ENCODE data around the gene NAALADL2.
A peak's percentile ranks its signal among the peaks of the same experiment; 100 is the strongest.
"Not testable (repeated sequence)": the region's sequence is repeated elsewhere in the genome, so short reads cannot be mapped to it uniquely, and the experiment has no call there.

NAALADL2 gene

DNA sequence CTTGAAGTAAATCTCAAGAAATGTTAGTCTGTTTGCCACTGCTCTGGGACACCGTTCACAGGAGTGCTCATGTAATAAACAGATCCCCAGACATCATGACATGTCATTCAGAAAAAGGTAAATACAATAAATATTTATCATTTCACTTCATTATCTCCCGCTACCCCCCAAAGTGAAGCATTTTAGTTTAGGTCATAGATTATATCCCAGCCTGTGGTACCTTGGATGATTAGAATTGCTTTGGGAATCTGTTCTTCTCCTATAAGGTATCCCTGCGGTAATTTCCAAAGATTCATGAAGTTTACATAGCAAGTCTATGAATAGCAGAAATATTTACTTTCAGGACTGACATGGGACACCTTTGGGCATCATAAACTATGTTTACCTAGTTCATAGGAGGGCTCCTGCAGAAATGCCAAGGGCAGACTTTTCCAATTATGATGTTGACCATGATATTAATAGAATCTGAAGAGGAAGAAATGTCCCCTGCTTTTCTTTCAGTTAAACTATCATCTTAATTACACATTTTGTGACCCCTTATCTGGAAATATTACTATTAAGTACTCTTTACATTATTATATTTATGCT lies 268.0 kb downstream of the NAALADL2 start:
- TF ChIP-seq, protein P1, sequence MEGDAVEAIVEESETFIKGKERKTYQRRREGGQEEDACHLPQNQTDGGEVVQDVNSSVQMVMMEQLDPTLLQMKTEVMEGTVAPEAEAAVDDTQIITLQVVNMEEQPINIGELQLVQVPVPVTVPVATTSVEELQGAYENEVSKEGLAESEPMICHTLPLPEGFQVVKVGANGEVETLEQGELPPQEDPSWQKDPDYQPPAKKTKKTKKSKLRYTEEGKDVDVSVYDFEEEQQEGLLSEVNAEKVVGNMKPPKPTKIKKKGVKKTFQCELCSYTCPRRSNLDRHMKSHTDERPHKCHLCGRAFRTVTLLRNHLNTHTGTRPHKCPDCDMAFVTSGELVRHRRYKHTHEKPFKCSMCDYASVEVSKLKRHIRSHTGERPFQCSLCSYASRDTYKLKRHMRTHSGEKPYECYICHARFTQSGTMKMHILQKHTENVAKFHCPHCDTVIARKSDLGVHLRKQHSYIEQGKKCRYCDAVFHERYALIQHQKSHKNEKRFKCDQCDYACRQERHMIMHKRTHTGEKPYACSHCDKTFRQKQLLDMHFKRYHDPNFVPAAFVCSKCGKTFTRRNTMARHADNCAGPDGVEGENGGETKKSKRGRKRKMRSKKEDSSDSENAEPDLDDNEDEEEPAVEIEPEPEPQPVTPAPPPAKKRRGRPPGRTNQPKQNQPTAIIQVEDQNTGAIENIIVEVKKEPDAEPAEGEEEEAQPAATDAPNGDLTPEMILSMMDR (IDR thresholded peaks at IDR 0.05), result no peak
- H3K27ac ChIP-seq, result peak overlapping the region; percentile 91

DNA sequence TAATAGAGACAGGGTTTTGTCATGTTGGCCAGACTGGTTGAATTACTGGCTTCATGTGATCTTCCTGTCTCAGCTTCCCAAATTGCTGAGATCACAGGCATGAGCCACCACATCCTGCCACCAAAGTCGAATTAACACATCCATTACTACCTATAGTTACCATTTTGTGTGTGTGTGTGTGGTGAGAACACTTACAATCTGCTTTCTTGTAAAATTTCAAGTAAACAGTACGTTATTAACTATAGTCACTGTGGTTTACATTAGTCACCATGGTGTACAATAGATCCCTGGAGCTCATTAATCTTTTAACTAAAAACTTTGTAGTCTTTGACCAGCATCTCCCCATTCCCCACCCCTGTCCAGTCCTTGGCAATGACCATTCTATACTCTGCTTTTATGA lies 270.0 kb downstream of the NAALADL2 start:
- H3K27ac ChIP-seq, result peak overlapping the region; percentile 91
- no peak for TF ChIP-seq ZFX (IDR thresholded peaks at IDR 0.05; ENCODE audit: borderline replicate concordance)
- TF ChIP-seq, protein P1 (IDR thresholded peaks at IDR 0.05), result no peak

DNA sequence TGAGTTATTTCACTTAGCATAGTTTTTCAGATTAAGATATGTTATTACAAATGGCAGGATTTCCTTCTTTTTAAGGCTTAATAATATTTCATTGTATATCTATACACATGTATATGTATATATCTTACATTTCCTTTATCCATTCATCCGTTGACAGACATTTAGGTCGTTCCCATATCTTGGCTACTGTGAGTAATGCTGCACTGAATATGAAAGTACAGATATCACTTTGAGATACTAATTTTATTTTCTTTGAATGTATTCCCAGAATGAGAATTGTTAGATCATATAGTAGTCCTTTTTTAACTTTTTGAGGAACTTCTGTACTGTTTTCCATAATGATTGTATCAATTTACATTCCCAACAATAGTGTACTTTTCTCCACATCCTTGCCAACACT lies 270.4 kb downstream of the NAALADL2 start:
- TF ChIP-seq ZFX (IDR thresholded peaks at IDR 0.05; ENCODE audit: borderline replicate concordance), result no peak
- TF ChIP-seq, protein P1 (IDR thresholded peaks at IDR 0.05), result no peak

DNA sequence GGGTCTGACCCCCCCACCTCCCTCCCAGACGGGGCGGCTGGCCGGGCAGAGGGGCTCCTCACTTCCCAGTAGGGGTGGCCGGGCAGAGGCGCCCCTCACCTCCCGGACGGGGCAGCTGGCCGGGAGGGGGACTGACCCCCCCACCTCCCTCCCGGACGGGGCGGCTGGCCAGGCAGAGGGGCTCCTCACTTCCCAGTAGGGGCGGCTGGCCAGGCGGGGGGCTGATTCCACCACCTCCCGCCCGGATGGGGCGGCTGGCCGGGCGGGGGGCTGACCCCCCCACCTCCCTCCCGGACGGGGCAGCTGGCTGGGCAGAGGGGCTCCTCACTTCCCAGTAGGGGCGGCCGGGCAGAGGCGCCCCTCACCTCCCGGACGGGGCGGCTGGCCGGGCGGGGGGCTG lies 272.7 kb downstream of the NAALADL2 start:
- H3K27ac ChIP-seq, result not testable (repeated sequence)

More for the DNA sequence above, 270.4 kb downstream of the NAALADL2 start:
- H3K27ac ChIP-seq, result peak overlapping the region; percentile 91

DNA sequence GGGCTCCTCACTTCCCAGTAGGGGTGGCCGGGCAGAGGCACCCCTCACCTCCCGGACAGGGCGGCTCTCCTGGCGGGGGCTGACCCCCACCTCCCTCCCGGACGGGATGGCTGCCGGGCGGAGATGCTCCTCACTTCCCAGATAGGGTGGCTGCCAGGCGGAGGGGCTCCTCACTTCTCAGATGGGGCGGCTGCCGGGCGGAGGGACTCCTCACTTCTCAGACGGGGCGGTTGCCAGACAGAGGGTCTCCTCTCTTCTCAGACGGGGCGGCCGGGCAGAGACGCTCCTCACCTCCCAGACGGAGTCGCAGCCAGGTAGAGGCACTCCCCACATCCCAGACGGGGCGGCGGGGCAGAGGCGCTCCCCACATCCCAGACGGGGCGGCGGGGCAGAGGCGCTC lies 273.6 kb downstream of the NAALADL2 start:
- H3K27ac ChIP-seq, result not testable (repeated sequence)

DNA sequence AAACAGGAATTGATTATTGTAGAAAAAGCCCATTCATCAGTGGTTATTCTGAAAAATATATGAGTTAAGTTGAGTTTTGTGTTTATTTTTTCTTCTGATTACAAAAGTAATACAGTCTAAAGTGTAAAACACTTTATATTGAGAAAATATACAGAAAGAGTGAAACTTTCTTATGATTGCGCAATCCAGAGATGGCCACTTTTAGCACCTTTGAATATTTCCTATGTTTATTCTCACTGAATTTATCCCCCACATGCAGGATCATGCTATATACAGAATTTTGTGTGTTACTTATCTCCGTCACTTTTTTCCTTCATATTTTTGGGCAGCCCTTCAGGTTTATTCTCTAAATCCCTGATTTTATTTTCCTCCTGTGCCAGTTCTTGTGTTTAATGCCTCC lies 285.2 kb downstream of the NAALADL2 start:
- TF ChIP-seq ZFX (IDR thresholded peaks at IDR 0.05; ENCODE audit: borderline replicate concordance), result no peak
- TF ChIP-seq, protein P1 (IDR thresholded peaks at IDR 0.05), result no peak

DNA sequence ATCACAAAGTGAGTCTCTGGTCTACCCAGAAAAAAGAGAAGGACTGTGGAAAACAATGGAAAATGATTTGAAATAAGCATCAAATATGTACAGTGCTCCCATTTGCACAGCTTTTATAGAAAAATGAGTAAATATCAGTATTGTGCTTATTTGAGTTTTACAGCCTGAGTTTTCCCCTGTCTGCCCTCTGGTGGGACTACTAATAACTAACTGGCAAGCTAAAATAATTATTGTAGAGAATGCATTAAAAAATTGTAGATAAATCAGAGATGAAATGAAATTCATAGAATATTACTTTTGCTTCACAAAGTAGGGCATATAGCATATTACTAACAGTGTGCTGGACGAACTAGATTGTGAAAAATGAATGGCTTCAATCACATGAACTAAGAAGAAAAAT lies 287.1 kb downstream of the NAALADL2 start:
- no peak for TF ChIP-seq ZFX (IDR thresholded peaks at IDR 0.05; ENCODE audit: borderline replicate concordance)
- TF ChIP-seq, protein P1 (IDR thresholded peaks at IDR 0.05), result peak; percentile 20; the same call in 1 of the 2 replicates

More for the DNA sequence above, 285.2 kb downstream of the NAALADL2 start:
- H3K27ac ChIP-seq, result no peak overlapping the region

DNA sequence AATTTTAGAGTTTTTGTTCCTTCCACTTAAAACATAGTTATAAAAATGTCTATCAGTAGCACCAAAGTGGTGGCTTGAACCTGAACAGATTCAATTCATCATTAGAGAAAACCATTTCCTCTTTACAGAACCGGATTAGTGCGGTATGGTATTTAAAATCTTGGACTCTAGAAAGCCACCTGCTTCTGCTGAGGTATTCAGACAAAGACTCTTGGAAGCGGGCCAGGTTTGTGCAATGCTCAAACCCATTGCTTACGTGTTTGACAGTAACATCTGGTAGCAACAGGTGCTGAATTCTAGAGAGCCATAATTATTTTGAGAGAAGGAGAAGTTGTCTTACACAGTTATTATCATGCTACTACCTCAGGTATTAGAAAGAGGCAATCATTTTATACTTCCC lies 290.5 kb downstream of the NAALADL2 start:
- TF ChIP-seq ZFX (IDR thresholded peaks at IDR 0.05; ENCODE audit: borderline replicate concordance), result no peak
- TF ChIP-seq, protein P1 (IDR thresholded peaks at IDR 0.05), result no peak
- peak overlapping the region; percentile 92 for H3K27ac ChIP-seq

More for the DNA sequence above, 287.1 kb downstream of the NAALADL2 start:
- no peak overlapping the region for H3K27ac ChIP-seq
